ENCODE results near the gene SERPINA3. TPM values are rescaled to one million over a fixed set of nuclear protein-coding genes. Genes with fewer than 3 reads are reported as not detected.
"Not testable (repeated sequence)": the region's sequence is repeated elsewhere in the genome, so short reads cannot be mapped to it uniquely, and the experiment has no call there.

The SERPINA3 gene
- total and polyA plus RNA-seq, 2 donors (not counting 1 experiment from before 2014, with no cell fraction given), result not detected

- Histone ChIP-seq H4K20me1 (ENCODE audit: control insufficient read depth, insufficient read depth, low read length, poor library complexity, severe bottlenecking) (no peaks in the 10 kb centered on the region), H3K27me3 (replicated peaks in 1 of 4; ENCODE audit: control extremely low read depth in 1 of 4, control insufficient read depth in 3 of 4, insufficient read depth in 4 of 4, low read length in 3 of 4) (no peaks in the 10 kb centered on the region), H3K79me2 (ENCODE audit: control insufficient read depth, insufficient read depth, low read length) (no peaks in the 10 kb centered on the region), H2AFZ (ENCODE audit: insufficient read depth, low read depth, low read length, poor library complexity, severe bottlenecking) (no peak overlapping the region), H3K4me3 (ENCODE audit: control extremely low read depth in 1 of 5, extremely low read depth in 1 of 5, insufficient read depth in 1 of 5, low read depth in 2 of 5, low read length in 4 of 5) (no peak overlapping the region), H3K9me3 (ENCODE audit: control extremely low read depth in 1 of 3, control insufficient read depth in 2 of 3, insufficient read depth in 1 of 3, low read length in 2 of 3) (peaks cover 0 to 3% (median 0%) of the 10 kb centered on the region in 3 donors), H3K36me3 (replicated peaks in 1 of 2; ENCODE audit: control extremely low read depth in 1 of 2, control insufficient read depth in 1 of 2, extremely low read depth in 1 of 2, insufficient read depth in 2 of 2, low read length in 1 of 2) (no peaks in the 10 kb centered on the region), H3K4me1 (ENCODE audit: control insufficient read depth in 2 of 2, insufficient read depth in 2 of 2, low read length in 2 of 2) (no peaks in the 10 kb centered on the region), H3K27ac (ENCODE audit: low read length in 2 of 2) (no peak overlapping the region), H3K4me2 (replicated peaks; ENCODE audit: low read depth, low read length, poor library complexity, severe bottlenecking) (no peak overlapping the region), H3K9ac (ENCODE audit: low read length) (no peak overlapping the region)
- intact Hi-C loops (cut with micrococcal nuclease), result no loop called here
- ChIA-PET POLR2A (no interaction called here), CTCF (no interaction called here)
- TF ChIP-seq CTCF (IDR thresholded peaks at IDR 0.05) (no peak), EZH2 (IDR thresholded peaks at IDR 0.05; ENCODE audit: borderline replicate concordance, insufficient read depth, low read depth, low read length, poor library complexity, severe bottlenecking) (no peak)
- ATAC-seq (ENCODE audit: low read depth), result no peak
- no peak for DNase-seq
- Mint-ChIP-seq H3K27ac (no peak overlapping the region), H3K27me3 (peaks cover 3% of the 10 kb centered on the region), H3K4me3 (no peak overlapping the region), H3K4me1 (no peaks in the 10 kb centered on the region), H3K9me3 (ENCODE audit: insufficient read depth) (no peaks in the 10 kb centered on the region)
- 88% methylated on average over 4 of the region's 5 CpGs for WGBS (ENCODE audit: insufficient coverage)
Observed at GRCh38 chr14:94575730-94576585, 36.2 kb upstream of the SERPINA3 start.

GRCh38 chr14:94577472-94577871 is 34.7 kb upstream of the SERPINA3 start:
- H3K27ac Mint-ChIP-seq; H3K27me3 Mint-ChIP-seq; H2AFZ ChIP-seq (ENCODE audit: insufficient read depth, low read depth, low read length, poor library complexity, severe bottlenecking); intact Hi-C loops (cut with micrococcal nuclease); DNase-seq; H3K27ac ChIP-seq (ENCODE audit: low read length in 2 of 2); H3K36me3 ChIP-seq (replicated peaks in 1 of 2; ENCODE audit: control extremely low read depth in 1 of 2, control insufficient read depth in 1 of 2, extremely low read depth in 1 of 2, insufficient read depth in 2 of 2, low read length in 1 of 2); H3K4me3 ChIP-seq (ENCODE audit: control extremely low read depth in 1 of 5, extremely low read depth in 1 of 5, insufficient read depth in 1 of 5, low read depth in 2 of 5, low read length in 4 of 5); H3K4me1 ChIP-seq (ENCODE audit: control insufficient read depth in 2 of 2, insufficient read depth in 2 of 2, low read length in 2 of 2); H3K9me3 Mint-ChIP-seq (ENCODE audit: insufficient read depth); H3K79me2 ChIP-seq (ENCODE audit: control insufficient read depth, insufficient read depth, low read length); H3K9me3 ChIP-seq (ENCODE audit: control extremely low read depth in 1 of 3, control insufficient read depth in 2 of 3, insufficient read depth in 1 of 3, low read length in 2 of 3); H3K4me1 Mint-ChIP-seq; ATAC-seq (ENCODE audit: low read depth); H3K27me3 ChIP-seq (replicated peaks in 1 of 4; ENCODE audit: control extremely low read depth in 1 of 4, control insufficient read depth in 3 of 4, insufficient read depth in 4 of 4, low read length in 3 of 4); CTCF ChIA-PET; H3K4me3 Mint-ChIP-seq; POLR2A ChIA-PET; H4K20me1 ChIP-seq (ENCODE audit: control insufficient read depth, insufficient read depth, low read length, poor library complexity, severe bottlenecking); H3K4me2 ChIP-seq (replicated peaks; ENCODE audit: low read depth, low read length, poor library complexity, severe bottlenecking); H3K9ac ChIP-seq (ENCODE audit: low read length): not testable (repeated sequence)
